Tibial artery (tissue), 4 donors: ENCODE measurements around the gene KIF26B.

Experiments
- DNase-seq, 2 donors: peaks; one replicate each; pipeline ENCODE4 v3.0.0-alpha.2; 2019
- H3K27ac ChIP-seq, 2 donors: fragments of 200-600 bp; sonication (generic) in 1 of 2; 1 replicate in 1 of 2; 2 replicates in 1 of 2; pipeline ENCODE4 v1.5.1; 2018 to 2019; ENCODE audit warnings: mild to moderate bottlenecking in 1 of 2
- H3K27me3 ChIP-seq, 2 donors: fragments of 200-600 bp; sonication (generic) in 1 of 2; one replicate each; pipeline versions ENCODE4 v1.5.1 to v1.6.0; 2016 to 2019
- H3K36me3 ChIP-seq, 3 donors: fragments of 200-600 bp; sonication (generic) in 2 of 3; one replicate each; pipeline ENCODE4 v1.5.1; 2016 to 2019; ENCODE audit warnings: mild to moderate bottlenecking in 2 of 3
- H3K4me1 ChIP-seq, 4 donors: fragments of 200-600 bp; sonication (generic) in 2 of 4; 1 replicate in 3 of 4; 2 replicates in 1 of 4; pipeline ENCODE4 v1.5.1; 2016 to 2019
- H3K4me3 ChIP-seq, 2 donors: fragments of 200-600 bp; sonication (generic) in 1 of 2; 1 replicate in 1 of 2; 2 replicates in 1 of 2; pipeline ENCODE4 v1.5.1; 2018 to 2019; ENCODE audit warnings: mild to moderate bottlenecking in 2 of 2
- H3K9me3 ChIP-seq, 3 donors: fragments of 200-600 bp; sonication (generic) in 1 of 3; one replicate each; pipeline ENCODE4 v1.5.1; 2016 to 2019
- intact Hi-C: fragments of 100-400 bp; cut with DNase I; formaldehyde crosslinking; loops from one replicate; pipeline ENCODE4 v1.15.0; 2023; ENCODE audit warnings: low total_unique reads
- TF ChIP-seq, protein P1 (sequence below), 2 experiments: fragments of 200-600 bp in 1 of 2; fragments of 450-650 bp in 1 of 2; IDR thresholded peaks; one replicate each; pipeline ENCODE4 v1.5.1; 2017 to 2019; ENCODE audit warnings: antibody characterized with exemption in 2 of 2, mild to moderate bottlenecking in 1 of 2, moderate library complexity in 1 of 2

KIF26B gene

DNA sequence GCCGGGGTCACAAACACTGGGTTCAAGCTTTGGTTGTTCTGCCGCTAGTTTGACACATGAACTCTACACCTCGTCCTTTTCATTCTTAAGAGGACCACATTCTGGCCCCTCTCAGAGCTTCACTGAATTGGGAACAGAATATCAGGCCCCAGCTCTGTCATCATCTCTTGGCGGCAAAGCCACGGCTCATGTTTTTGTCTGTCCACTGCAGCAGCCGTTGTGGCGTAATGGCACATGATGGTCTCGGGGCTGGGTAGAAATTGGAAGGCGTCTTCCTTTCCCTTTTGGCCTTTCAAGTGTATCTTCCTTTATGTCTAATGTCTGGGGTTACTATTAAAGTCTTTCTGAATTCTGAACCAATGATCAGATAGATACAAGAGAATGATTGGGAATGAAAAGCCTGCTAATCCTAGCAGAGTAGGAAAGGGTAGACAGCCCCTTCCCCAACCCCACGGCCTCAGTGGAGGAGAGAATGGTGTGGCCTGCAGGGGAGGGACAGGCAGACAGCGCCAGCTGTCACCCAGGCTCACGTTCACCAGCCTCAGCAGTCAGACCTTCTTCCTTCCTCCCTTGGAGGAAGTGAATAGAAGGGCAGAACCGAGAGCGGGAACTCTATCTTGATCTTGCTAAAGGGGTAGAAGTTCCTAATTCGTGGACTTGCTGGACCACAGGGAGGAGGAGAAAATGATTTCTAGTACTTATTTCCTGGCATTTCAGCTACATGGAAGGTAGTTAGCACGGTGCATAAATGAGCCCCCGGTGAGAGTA, 498.1 kb downstream of the KIF26B start:
- Histone ChIP-seq H3K27me3 (no peaks in the 10 kb centered on the region), H3K27ac (no peak overlapping the region), H3K9me3 (no peaks in the 10 kb centered on the region), H3K4me1 (no peaks in the 10 kb centered on the region), H3K4me3 (no peak overlapping the region), H3K36me3 (no peaks in the 10 kb centered on the region)
- no peak for DNase-seq
- intact Hi-C loops, result no loop called here
- TF ChIP-seq, protein P1, sequence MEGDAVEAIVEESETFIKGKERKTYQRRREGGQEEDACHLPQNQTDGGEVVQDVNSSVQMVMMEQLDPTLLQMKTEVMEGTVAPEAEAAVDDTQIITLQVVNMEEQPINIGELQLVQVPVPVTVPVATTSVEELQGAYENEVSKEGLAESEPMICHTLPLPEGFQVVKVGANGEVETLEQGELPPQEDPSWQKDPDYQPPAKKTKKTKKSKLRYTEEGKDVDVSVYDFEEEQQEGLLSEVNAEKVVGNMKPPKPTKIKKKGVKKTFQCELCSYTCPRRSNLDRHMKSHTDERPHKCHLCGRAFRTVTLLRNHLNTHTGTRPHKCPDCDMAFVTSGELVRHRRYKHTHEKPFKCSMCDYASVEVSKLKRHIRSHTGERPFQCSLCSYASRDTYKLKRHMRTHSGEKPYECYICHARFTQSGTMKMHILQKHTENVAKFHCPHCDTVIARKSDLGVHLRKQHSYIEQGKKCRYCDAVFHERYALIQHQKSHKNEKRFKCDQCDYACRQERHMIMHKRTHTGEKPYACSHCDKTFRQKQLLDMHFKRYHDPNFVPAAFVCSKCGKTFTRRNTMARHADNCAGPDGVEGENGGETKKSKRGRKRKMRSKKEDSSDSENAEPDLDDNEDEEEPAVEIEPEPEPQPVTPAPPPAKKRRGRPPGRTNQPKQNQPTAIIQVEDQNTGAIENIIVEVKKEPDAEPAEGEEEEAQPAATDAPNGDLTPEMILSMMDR (IDR thresholded peaks at IDR 0.05), result no peak

DNA sequence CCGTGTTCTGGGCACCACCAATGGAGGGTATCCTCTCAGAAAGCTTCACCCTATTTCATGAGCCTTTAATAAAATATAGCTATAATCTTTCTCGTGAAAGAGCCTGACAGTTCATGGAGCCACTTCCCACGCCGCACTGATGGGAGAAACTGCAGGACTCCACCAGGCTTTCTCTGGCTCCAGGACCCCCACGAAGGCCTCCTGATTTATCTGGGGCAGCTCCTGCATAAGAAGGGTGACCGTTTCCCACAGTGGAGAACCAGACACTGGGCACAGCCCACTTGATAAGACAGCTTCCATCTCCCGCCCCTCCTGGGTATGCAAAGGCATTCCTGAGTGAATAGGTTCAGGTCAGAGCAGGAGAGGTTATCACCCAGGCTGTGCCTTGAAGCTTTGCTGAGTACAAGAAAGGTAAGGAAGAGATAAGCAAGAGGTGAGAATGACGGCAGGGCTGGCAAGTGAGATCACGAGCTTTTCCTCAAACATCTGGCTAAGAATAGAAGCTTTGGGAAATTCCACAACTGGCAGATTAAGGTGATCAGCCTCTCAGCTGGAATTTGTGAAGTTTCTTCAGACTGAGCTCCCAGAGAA, 499.8 kb downstream of the KIF26B start:
- no peak for DNase-seq
- intact Hi-C loops, result no loop called here
- H3K4me1 ChIP-seq, result no peaks in the 10 kb centered on the region
- H3K9me3 ChIP-seq, result no peaks in the 10 kb centered on the region
- H3K27me3 ChIP-seq, result no peaks in the 10 kb centered on the region
- H3K27ac ChIP-seq, result no peak overlapping the region
- H3K4me3 ChIP-seq, result no peak overlapping the region
- TF ChIP-seq, protein P1 (IDR thresholded peaks at IDR 0.05), result no peak
- H3K36me3 ChIP-seq, result no peaks in the 10 kb centered on the region

DNA sequence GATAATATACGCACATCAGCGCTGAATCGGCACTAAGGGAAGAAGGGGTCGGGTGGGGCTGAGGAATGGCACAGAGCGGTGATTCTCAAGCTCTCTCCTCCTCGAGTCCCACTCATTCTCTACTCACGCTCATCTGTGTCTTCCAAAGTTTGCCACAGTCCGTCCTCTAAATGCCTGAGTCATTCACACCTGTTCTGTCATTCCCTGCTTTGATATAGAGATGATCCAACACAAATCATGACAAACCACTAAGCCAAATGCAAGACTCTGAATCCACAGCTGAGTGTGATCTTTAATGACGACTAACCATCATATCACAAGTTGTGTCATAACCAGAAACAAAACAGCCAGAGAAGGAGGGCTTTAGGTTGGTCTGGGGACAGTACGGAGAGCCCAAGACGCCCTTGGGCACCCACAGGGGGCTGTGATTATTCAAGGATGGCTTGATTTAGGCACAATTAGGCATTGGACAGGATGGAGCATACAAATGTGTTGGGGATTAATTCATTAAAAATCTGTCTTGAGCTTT, 501.5 kb downstream of the KIF26B start:
- H3K27me3 ChIP-seq, result no peaks in the 10 kb centered on the region
- H3K4me1 ChIP-seq, result no peaks in the 10 kb centered on the region
- intact Hi-C loops, result no loop called here

DNA sequence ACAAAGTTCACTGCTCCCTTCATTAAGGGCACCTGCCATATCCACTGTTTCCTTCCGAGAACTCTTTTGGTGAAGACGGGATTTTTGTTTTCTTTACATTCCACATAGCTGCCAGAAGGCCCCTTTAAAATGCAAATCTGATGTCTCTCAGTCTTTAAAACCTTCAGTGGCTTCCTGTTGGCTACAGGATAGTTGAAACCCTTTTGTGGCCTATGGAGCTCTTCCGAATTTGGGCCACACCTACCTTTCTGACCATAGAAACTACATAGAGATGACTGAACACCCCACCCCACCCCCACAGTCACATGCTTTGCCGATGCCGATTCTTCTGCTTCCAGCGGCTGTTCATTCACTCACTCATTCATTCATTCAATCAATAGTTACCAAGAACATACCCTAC, 502.6 kb downstream of the KIF26B start:
- Histone ChIP-seq H3K36me3 (no peaks in the 10 kb centered on the region), H3K9me3 (no peaks in the 10 kb centered on the region), H3K27me3 (no peaks in the 10 kb centered on the region), H3K4me3 (no peak overlapping the region), H3K27ac (no peak overlapping the region), H3K4me1 (no peaks in the 10 kb centered on the region)
- no peak for DNase-seq
- TF ChIP-seq, protein P1 (IDR thresholded peaks at IDR 0.05), result no peak
- intact Hi-C loops, result no loop called here

More for the DNA sequence above, 501.5 kb downstream of the KIF26B start:
- Histone ChIP-seq H3K27ac (no peak overlapping the region), H3K4me3 (no peak overlapping the region), H3K9me3 (no peaks in the 10 kb centered on the region), H3K36me3 (no peaks in the 10 kb centered on the region)
- no peak for DNase-seq
- TF ChIP-seq, protein P1 (IDR thresholded peaks at IDR 0.05), result no peak

DNA sequence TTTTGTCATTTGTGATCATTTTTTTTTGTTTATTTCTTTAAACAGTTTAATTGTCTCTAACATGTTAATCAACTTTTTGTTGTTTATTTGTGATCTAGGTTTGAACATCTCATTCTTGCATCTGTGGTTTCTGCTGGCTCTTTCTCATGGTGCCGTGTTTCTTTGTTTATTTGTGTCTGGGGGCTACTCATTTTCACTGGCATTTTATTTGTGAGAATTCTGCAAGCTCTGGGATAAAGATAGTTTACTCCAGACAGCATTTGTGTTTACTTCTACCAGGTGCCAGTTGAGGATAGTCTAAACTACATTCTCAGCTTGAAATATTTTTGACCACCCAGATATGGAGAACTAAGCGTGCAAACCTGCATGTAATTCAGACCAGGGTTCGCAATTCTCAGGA, 508.6 kb downstream of the KIF26B start:
- no peaks in the 10 kb centered on the region for H3K36me3 ChIP-seq
- TF ChIP-seq, protein P1 (IDR thresholded peaks at IDR 0.05), result no peak
- H3K9me3 ChIP-seq, result no peaks in the 10 kb centered on the region
- H3K4me1 ChIP-seq, result no peaks in the 10 kb centered on the region
- DNase-seq, result no peak
- intact Hi-C loops, result no loop called here
- no peak overlapping the region for H3K4me3 ChIP-seq
- H3K27me3 ChIP-seq, result no peaks in the 10 kb centered on the region
- no peak overlapping the region for H3K27ac ChIP-seq
